Naive B cell (primary cell): ENCODE data around the gene SETD1B. TPM values are rescaled to one million over a fixed set of nuclear protein-coding genes. Genes with fewer than 3 reads are reported as not detected.

Experiments used
- ATAC-seq, 2 donors: fragments of 150-1000 bp; cut with Tn5 transposase; 2 replicates each; pipeline ENCODE4 v1.10.0; 2021; ENCODE audit warnings: low read depth in 2 of 2, mild to moderate bottlenecking in 2 of 2, moderate library complexity in 2 of 2
- DNase-seq: peaks from one replicate; pipeline ENCODE4 v3.0.0; 2022
- H3K27ac Mint-ChIP-seq, 6 donors: one replicate each; pipeline ENCODE4 v1.8.0; 2020 to 2022; ENCODE audit warnings: mild to moderate bottlenecking in 6 of 6, mixed read lengths in 6 of 6, moderate library complexity in 5 of 6, inconsistent platforms in 2 of 6
- H3K27me3 Mint-ChIP-seq, 3 donors: one replicate each; pipeline ENCODE4 v1.8.0; 2021 to 2022; ENCODE audit warnings: mixed read lengths in 3 of 3, mild to moderate bottlenecking in 1 of 3
- H3K36me3 Mint-ChIP-seq, 2 donors: one replicate each; pipeline ENCODE4 v1.8.0; 2020 to 2022; ENCODE audit warnings: mixed read lengths in 2 of 2, inconsistent platforms in 1 of 2, mild to moderate bottlenecking in 1 of 2
- H3K4me1 Mint-ChIP-seq, 3 donors: one replicate each; pipeline ENCODE4 v1.8.0; 2020 to 2022; ENCODE audit warnings: mixed read lengths in 3 of 3, inconsistent platforms in 1 of 3, mild to moderate bottlenecking in 1 of 3, moderate library complexity in 1 of 3
- H3K4me3 Mint-ChIP-seq, 8 donors: one replicate each; pipeline ENCODE4 v1.8.0; 2020 to 2022; ENCODE audit warnings: mild to moderate bottlenecking in 8 of 8, mixed read lengths in 8 of 8, moderate library complexity in 8 of 8, inconsistent platforms in 2 of 8
- H3K9me3 Mint-ChIP-seq, 7 donors: one replicate each; pipeline ENCODE4 v1.8.0; 2020 to 2022; ENCODE audit warnings: mixed read lengths in 7 of 7, mild to moderate bottlenecking in 5 of 7, inconsistent platforms in 2 of 7, moderate library complexity in 1 of 7
- polyA plus RNA-seq, 6 donors: library from polyadenylated mRNA; unstranded; fragments of 300-500 nt; fragmentation: Illumina TruSeq; gene quantifications; one replicate each; pipeline ENCODE4 v1.2.3, GENCODE V29; 2021; ENCODE audit warnings: low read depth in 6 of 6

SETD1B gene
- polyA plus RNA-seq, 6 donors from 2014 or later, result 0.64 to 3.0 (median 0.91) TPM

DNA sequence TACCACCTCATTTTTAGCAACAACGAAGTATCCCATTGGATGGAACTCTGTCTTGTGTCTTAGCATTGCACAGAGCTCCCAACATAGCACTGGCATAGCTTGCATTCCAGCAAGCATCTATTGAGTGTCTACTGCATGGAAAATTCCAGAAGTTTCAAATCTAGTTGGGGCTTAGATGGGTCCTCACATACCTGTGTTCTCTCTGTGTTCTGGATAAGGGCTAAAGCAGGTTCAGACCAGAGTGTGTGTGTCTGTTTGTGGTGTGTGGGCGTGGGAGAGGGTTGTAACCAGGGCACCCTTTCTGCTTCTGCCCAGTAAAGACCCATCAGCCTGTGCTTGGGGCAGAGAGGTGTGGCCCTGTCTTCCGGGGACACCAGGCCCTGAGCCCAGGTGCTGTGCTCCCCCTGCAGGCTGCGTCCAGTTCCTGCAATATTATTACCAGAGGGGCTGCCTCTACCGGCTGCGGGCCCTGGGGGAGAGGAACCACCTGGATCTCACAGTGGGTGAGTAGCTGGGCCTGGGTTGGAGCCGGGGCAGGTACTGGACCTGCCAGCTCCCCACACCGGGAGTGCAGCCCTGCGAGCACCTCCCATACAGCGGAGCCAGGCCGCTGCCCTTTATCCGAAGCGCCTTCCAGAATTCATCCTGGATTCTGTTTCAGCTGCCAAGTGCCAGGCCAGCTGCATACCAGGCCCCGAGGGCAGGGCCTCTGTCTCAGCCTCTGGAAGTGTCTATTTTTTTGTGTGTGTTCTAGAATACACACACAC lies 30.6 kb upstream of the SETD1B start:
- no peak overlapping the region for H3K4me3 Mint-ChIP-seq
- ATAC-seq, result peak; percentile 86 to 88
- no peaks in the 10 kb centered on the region for H3K36me3 Mint-ChIP-seq
- H3K27ac Mint-ChIP-seq, result peak overlapping the region in 5 of 6 donors; percentile 32 to 93 (median 73)
- H3K27me3 Mint-ChIP-seq, result no peaks in the 10 kb centered on the region
- DNase-seq, result peak; percentile 78
- H3K9me3 Mint-ChIP-seq, result no peaks in the 10 kb centered on the region
- H3K4me1 Mint-ChIP-seq, result peaks cover 8 to 19% (median 16%) of the 10 kb centered on the region in 3 donors

DNA sequence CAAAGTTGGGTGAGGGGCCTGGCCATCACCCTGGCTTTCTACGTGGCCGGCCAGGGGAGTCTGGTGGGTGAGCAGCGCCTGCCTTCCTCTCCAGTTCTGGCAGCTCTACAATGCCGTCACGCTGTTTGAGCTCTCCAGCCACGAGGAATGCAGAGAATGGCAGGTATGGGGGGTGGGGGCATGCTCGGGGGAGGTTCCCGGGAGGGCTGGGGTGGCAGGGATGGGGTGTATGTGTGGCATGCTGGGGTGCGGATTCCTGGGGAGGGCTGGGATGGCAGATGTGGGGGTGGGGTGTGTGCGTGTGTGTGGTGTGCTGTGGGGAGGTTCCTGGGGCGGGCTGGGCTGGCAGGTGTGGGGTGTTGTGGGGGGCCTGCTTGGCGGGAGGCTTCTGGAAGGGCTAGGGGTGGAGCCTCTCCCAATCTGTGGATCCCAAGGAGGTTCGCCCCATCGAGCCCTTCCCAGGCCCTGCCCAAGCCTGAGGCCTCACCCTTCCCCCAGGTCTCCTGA lies 28.8 kb upstream of the SETD1B start:
- Mint-ChIP-seq H3K27me3 (no peaks in the 10 kb centered on the region), H3K4me3 (no peak overlapping the region), H3K9me3 (no peaks in the 10 kb centered on the region), H3K4me1 (peaks cover 8 to 26% (median 20%) of the 10 kb centered on the region in 3 donors), H3K27ac (no peak overlapping the region), H3K36me3 (no peaks in the 10 kb centered on the region)
- ATAC-seq, result no peak
- DNase-seq, result no peak

DNA sequence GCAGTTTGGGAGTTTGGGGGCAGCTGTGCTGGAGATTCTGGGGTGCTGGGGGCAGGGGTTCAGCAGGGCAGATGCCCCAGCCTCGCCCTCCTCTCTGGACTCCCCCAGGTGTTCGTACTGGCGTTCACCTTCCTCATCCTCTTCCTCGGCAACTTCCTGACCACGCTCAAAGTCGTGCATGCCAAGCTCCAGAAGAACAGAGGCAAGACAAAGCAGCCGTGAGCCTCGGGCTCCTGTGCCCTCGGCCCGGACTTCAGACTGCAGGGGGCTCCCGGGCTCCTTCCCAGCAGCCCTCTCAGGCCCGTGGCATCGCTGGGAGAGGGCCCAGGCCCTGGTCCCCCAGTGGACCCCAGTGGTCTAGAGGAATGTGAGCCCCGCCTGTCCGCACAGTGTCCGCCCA lies 28.3 kb upstream of the SETD1B start:
- H3K27ac Mint-ChIP-seq, result peak overlapping the region in 1 of 6 donors; percentile 36
- no peaks in the 10 kb centered on the region for H3K36me3 Mint-ChIP-seq
- DNase-seq (no peak), ATAC-seq (no peak)
- H3K4me1 Mint-ChIP-seq, result peaks cover 8 to 26% (median 25%) of the 10 kb centered on the region in 3 donors
- no peak overlapping the region for H3K4me3 Mint-ChIP-seq
- no peaks in the 10 kb centered on the region for H3K27me3 Mint-ChIP-seq
- H3K9me3 Mint-ChIP-seq, result no peaks in the 10 kb centered on the region

DNA sequence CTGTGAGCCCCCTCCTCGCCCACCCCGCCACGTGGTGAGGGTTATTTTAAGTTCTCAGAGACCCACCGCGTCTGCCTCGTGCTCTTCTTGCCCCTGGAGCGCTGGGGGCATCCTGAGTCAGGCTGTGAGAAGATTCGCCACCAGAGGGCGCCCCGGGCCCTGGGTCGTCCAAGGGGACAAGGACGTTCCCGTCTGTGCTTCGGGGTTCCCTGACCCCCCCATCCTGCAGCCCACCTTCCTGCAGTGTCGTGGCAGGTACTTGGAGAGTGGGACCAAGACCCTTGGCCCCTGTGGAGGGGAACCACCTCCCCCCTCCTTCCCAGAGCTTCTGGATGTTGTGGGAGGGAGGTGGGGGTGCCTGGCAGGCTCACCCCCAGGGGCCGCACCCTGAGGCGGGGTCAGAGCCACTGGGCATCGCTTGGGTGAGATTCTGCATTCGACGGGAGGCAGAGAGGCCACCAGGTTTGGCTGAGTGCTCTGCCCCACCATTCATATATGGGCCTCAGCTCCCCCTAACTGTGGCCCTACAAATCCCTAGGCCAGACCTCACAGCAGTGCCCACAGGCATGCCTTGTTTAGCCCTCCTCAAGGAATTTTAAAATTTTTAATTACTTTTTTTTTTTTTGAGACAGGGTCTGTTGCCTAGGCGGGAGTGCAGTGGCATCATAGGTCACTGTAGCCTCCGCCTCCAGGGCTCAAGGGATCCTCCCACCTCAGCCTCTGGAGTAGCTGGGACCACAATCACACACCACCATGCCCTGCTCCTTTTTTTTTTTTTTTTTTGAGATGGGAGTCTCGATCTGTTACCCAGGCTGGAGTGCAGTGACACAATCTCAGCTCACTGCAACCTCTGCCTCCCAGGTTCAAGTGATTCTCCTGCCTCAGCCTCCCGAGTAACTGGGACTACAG lies 27.4 kb upstream of the SETD1B start:
- peaks cover 8 to 30% (median 27%) of the 10 kb centered on the region in 3 donors for H3K4me1 Mint-ChIP-seq
- H3K36me3 Mint-ChIP-seq, result no peaks in the 10 kb centered on the region
- ATAC-seq, result peak; percentile 75 to 80
- peak overlapping the region in 3 of 6 donors; percentile 7 to 78 (median 78) for H3K27ac Mint-ChIP-seq
- H3K4me3 Mint-ChIP-seq, result peak overlapping the region in 3 of 8 donors; percentile 15 to 34 (median 16)
- DNase-seq, result peak; percentile 83
- no peaks in the 10 kb centered on the region for H3K9me3 Mint-ChIP-seq
- H3K27me3 Mint-ChIP-seq, result no peaks in the 10 kb centered on the region

DNA sequence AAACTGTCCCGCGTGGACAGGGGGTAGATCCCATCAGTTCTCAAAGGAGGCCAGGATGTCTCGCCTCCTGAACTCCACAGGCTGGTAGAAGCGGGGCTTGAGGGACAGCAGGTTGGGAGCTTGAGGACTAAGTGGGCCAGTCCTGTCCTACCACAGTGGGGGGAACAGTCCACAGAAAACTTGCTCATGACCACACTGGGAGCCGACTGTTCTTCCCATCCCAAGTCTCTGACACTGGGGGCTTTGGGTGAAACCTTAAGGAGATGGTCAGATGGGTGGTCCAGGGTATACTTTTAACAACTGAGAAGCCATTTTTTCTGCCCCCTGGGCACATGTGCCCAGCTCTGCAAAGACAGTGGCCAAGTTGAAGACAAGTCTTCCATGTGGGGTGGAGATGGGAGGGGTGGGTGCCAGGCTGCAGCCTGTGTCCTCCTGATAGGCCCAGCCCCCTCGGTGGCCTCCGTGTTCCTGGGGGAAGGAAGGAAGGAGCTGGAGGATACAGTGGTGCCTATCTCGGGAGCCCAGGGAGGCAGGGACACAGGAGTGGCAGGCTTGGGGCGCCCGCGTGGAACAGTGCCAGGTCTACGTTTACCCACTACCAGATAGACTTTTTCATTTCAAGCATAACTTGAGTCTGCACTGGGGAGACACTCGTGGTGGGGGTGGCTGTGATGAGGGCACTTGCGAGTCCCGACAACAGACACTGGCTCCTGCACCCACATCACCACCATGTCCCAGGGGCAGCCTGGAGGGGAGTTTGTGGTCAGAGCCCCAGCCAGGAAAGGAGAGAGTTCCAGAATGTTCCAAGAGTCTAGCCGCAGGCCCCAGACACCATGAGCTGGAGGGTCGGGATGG lies 25.0 kb upstream of the SETD1B start:
- Mint-ChIP-seq H3K9me3 (no peaks in the 10 kb centered on the region), H3K4me3 (peak overlapping the region in 2 of 8 donors; percentile 65 to 74)
- DNase-seq, result no peak

DNA sequence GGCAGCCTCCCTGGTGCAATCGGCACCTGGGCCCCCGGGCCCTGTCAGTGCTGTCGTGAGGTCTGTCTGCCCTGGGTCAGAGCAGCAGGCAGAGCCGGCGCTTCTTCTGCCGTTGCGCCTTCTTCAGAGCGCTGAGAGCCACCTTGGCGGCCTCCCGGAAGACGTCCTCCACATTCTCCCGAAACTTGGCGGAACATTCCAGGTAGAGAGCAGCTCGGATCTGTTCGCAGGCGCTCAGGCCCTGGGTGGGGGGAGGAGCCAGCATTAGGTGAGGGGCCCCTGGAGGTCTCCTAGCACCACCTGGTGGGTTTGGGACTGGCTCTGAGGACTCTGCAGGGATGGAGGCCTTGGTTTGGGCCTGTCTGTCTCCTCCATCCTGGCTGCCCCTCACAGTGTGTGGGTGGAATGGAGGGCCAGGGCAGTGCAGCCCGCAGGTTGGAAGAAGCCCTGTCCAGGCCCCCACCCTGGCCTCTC lies 24.4 kb upstream of the SETD1B start:
- DNase-seq, result no peak
- H3K27ac Mint-ChIP-seq, result peak overlapping the region in 1 of 6 donors; percentile 51
- H3K4me1 Mint-ChIP-seq, result peaks cover 27 to 51% (median 47%) of the 10 kb centered on the region in 3 donors
- H3K4me3 Mint-ChIP-seq, result no peak overlapping the region
- H3K36me3 Mint-ChIP-seq, result peaks cover 0 to 7% of the 10 kb centered on the region in 2 donors
- no peaks in the 10 kb centered on the region for H3K9me3 Mint-ChIP-seq
- no peaks in the 10 kb centered on the region for H3K27me3 Mint-ChIP-seq
- no peak for ATAC-seq

More for the DNA sequence above, 25.0 kb upstream of the SETD1B start:
- peaks cover 24 to 47% (median 44%) of the 10 kb centered on the region in 3 donors for H3K4me1 Mint-ChIP-seq
- H3K27ac Mint-ChIP-seq, result peak overlapping the region in 4 of 6 donors; percentile 49 to 82 (median 70)
- H3K36me3 Mint-ChIP-seq, result peaks cover 0 to 3% of the 10 kb centered on the region in 2 donors
- no peak for ATAC-seq
- no peaks in the 10 kb centered on the region for H3K27me3 Mint-ChIP-seq

DNA sequence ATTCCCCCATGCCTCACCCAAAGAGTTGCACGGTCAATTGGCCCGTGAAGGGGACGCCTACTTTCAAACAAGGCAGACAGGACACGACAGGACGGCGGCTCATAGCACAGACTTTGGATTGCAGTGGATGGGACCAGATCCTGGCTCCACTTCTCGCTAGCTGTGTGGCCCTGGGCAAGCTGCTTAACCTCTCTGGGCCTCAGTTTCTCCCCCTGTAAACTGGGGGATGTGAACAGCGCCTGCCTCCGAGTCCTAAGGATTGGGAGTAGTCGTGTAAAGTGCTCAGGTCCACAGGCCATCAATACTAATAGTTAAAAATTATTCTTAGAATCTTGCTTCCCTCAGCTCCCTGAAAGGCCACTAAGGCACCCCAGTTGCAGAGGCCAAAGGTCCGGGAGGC lies 23.4 kb upstream of the SETD1B start:
- peak overlapping the region in 5 of 6 donors; percentile 47 to 99 (median 57) for H3K27ac Mint-ChIP-seq

DNA sequence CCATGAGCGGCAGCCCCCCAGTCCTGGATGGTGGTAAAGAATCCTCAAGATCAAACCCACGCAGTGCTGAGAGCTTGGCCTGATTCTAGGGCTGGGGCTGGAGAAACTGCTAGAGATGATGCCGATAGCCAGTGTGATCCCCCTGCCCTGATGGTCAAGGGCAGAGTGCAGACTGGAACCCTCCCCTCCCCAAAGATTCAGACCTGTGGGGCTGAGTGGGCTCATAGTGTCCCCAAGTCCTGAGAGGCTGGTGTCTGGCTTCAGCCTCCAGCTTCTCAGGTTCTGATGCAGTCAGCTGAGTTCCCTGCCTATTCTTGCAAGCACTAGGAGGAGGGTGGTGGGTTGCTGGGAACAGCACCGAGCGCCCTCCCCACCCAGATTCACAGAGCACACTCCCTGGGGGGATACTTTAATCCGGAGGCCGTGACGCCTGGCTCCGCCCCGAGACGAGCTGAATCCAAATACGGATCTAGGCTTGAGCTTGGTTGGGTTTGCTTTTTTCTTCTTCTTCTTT lies 22.3 kb upstream of the SETD1B start:
- Mint-ChIP-seq H3K27ac (peak overlapping the region; percentile 91 to 99 (median 98)), H3K27me3 (no peaks in the 10 kb centered on the region), H3K4me3 (peak overlapping the region; percentile 74 to 91 (median 82)), H3K9me3 (no peaks in the 10 kb centered on the region), H3K4me1 (peaks cover 35 to 65% (median 51%) of the 10 kb centered on the region in 3 donors), H3K36me3 (peaks cover 0 to 7% of the 10 kb centered on the region in 2 donors)
- DNase-seq, result peak; percentile 38
- ATAC-seq, result peak; percentile 46 to 54

More for the DNA sequence above, 23.4 kb upstream of the SETD1B start:
- ATAC-seq (no peak), DNase-seq (no peak)
- peaks cover 0 to 7% of the 10 kb centered on the region in 2 donors for H3K36me3 Mint-ChIP-seq
- no peaks in the 10 kb centered on the region for H3K27me3 Mint-ChIP-seq
- no peaks in the 10 kb centered on the region for H3K9me3 Mint-ChIP-seq
- H3K4me1 Mint-ChIP-seq, result peaks cover 33 to 60% (median 50%) of the 10 kb centered on the region in 3 donors
- peak overlapping the region in 1 of 8 donors; percentile 69 for H3K4me3 Mint-ChIP-seq

DNA sequence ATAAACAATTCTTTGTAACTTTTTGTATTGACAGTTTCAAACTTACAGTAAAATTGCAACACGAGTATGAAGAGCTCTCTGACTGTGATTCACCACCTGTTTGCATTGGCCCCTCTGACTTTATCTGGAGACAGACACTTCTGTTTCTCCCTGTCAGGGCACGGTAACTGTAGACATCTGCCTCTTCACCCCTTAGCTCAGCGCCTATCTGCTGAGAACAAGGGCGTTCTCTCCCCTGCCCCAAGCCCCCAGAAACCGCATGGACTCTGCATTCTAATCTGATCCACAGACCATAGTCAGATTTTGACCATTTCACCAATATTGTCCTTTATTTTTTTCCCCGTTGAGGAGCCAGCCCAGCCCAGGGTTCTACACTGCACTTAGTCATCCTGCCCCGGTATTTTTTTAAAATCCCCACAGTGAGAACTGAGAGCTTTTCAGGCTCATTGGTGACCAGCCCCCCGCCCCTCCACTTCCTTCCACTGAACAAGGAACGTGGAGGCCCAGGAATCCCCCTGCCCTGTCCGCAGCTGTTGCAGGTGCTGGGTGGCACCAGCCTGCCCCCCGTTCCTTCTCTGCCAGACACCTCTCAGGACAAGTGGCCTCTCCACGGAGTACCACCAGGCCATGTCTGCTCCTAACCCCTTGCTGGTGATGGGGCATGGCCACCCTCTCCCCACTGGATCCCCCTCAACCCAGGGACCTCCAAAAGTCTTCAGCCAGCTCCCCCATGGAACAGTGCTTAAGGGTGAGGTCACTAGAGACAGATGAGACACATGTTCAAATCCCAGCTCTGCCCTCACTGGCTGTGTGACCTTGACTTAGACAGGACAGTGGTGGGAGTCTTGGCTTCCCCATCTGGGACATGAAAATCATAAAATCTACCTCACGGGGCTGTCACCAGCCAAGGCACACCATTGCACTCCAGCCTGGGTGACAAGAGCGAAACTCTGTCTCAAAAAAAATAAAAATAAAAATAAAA lies 21.5 kb upstream of the SETD1B start:
- Mint-ChIP-seq H3K9me3 (no peaks in the 10 kb centered on the region), H3K36me3 (peaks cover 0 to 7% of the 10 kb centered on the region in 2 donors), H3K4me3 (peak overlapping the region; percentile 74 to 91 (median 82)), H3K27me3 (no peaks in the 10 kb centered on the region), H3K27ac (peak overlapping the region; percentile 91 to 99 (median 98)), H3K4me1 (peaks cover 41 to 68% (median 58%) of the 10 kb centered on the region in 3 donors)
- peak; percentile 82 to 84 for ATAC-seq
- peak; percentile 67 for DNase-seq

DNA sequence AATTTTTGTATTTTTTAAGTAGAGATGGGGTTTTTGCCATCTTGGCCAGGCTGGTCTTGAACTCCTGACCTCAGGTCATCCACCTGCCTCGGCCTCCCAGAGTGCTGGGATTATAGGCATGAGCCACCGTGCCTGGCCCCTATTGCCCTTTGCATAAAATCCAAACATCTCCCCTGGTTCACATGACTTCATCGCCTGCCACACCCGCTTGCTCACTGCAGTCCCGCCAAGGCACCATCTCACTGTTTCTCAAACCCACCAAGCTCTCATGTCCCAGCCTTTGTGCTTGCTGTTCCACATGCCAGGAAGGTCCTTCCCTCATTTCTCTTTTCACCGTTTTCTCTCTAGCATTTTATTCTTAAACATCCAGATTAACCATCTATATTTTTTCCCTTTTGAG lies 20.0 kb upstream of the SETD1B start:
- Mint-ChIP-seq H3K27ac (peak overlapping the region in 5 of 6 donors; percentile 89 to 99 (median 98)), H3K27me3 (no peaks in the 10 kb centered on the region), H3K36me3 (peaks cover 0 to 7% of the 10 kb centered on the region in 2 donors), H3K9me3 (no peaks in the 10 kb centered on the region), H3K4me1 (peaks cover 44 to 79% (median 67%) of the 10 kb centered on the region in 3 donors), H3K4me3 (peak overlapping the region in 7 of 8 donors; percentile 21 to 80 (median 71))
- ATAC-seq (no peak), DNase-seq (no peak)

DNA sequence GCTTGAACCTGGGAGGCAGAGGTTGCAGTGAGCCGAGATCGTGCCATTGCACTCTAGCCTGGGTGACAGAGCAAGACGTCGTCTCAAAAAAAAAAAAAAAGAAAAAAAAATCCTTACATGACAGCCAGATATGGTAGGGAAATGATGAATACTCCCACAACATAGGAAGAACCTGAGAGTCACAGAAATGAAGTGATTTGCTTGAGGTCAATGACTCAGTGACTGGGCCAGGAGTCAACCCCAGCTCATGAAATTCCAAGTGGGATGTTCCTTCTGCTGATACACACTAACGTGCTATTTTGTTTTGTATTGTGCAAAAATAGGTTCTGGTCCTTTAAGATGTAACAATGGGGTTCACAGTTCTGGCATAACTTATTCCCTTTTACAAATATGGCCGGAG lies 19.3 kb upstream of the SETD1B start:
- ATAC-seq (no peak), DNase-seq (no peak)
- Mint-ChIP-seq H3K36me3 (peaks cover 0 to 7% of the 10 kb centered on the region in 2 donors), H3K9me3 (no peaks in the 10 kb centered on the region), H3K4me3 (peak overlapping the region in 7 of 8 donors; percentile 21 to 87 (median 55)), H3K27me3 (no peaks in the 10 kb centered on the region), H3K27ac (peak overlapping the region; percentile 66 to 99 (median 92)), H3K4me1 (peaks cover 49 to 86% (median 72%) of the 10 kb centered on the region in 3 donors)
